Left forelimb (tissue), 1 donor: Measurements from ENCODE around the gene GINS2.

ENCODE experiments used
- DNase-seq: peaks from one replicate; pipeline ENCODE4 v3.0.0-alpha.2; 2018; ENCODE audit warnings: low spot score

GINS2 gene

DNA sequence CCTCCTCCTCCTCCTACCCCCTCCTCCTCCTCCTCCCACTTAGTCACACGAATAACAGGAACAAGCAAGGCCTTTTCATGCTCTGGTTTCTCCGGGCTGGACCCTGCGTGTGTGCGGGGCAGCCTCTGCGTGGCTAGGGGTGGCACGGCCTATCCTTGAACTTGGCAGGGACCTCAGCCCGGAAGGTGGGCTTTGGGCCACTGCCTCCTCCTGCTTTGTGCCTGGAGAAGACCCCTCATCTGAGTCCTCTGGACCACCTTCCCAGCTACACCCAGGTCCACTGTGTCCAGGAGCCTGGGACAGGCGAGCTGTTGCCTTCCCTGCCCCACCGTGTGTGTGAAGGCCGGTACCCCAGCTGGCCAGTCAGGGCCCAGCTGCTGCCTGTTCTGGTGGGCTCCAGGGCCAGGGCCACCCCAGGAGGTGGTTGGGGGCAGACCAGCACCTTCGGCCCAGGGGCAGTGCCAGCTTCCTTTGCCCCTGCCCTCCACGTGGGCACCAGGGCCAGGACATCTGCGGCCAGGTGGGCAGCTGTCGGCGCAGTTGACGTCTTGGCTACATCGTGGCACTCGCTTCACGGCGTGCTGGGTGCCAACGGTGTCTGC lies 35.4 kb downstream of the GINS2 start:
- DNase-seq, result no peak

DNA sequence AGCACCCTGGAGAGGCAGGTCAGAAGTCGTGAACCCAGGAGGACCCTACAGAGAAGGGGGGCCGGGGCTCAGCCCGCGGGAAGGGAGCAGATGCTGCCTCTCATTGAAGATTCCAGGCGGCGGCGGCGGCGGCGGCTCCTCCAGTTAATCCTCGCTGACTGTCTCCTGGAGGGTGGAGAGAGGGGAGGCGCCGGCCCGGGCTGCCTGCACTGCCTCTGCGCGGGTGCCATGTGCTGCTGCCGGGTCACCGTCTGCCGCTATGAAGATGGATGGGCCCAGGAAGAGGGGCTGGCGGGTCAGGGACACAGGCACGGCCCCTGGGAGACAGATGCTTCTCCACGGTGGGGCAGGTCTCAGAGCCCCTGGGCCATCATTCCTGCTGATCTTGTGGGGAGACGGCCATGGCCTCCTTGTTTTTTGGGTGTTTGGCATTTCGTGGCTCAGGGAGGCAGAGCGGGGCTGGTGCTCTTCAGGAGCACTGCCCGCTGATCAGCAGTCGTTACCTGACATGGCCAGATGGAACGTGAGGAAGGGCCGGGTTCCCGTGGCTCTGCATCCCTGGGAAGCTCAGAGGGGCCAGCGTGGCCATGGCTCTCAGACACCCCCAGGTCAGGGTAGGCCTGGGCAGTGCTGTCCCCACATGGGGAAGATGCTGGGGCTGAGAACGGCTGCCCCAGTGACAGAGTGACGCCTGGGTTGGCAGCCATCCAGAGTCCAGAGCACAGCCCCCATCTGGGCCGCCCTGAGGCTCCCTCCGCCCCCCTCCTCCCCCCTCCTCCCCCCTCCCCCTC lies 36.1 kb downstream of the GINS2 start:
- peak; percentile 80 for DNase-seq

DNA sequence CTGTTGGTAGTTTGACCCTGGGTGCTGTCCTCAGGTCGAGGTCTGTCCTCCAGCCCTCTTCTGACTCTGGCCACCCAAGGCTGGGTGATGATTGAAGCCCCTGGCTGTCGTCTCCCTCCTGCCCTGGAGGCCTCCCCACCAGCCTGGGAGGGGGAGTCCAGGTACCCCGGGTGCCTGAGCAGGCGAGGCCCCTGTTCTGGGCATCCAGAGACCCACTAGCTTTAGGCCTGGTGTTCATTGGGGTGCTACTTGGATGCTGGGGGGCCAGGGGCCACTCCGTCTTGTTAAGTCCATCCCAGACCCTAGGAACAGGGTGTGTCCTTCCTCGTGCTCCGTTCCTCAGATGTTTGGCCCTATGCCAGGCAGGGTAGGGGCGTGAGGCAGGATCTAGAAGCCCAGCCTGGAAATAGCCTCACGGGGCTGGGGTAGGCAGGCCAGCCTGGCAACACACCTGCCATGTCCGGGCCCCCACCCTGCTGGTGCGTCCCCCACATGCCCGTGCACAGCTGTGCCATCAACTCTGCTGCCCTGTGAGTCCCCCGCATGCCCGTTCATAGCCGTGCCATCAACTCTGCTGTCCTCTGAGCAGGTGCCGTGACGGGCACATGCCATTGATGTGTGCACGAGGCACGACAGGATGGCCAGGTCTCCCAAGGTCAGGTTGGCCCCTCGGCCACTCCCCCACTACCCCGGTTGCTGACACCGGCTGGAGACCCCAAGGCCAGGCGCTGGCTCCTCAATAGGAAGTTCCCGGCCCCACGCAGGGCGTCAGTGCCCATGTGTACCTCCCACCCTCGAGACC lies 36.9 kb downstream of the GINS2 start:
- DNase-seq, result no peak

DNA sequence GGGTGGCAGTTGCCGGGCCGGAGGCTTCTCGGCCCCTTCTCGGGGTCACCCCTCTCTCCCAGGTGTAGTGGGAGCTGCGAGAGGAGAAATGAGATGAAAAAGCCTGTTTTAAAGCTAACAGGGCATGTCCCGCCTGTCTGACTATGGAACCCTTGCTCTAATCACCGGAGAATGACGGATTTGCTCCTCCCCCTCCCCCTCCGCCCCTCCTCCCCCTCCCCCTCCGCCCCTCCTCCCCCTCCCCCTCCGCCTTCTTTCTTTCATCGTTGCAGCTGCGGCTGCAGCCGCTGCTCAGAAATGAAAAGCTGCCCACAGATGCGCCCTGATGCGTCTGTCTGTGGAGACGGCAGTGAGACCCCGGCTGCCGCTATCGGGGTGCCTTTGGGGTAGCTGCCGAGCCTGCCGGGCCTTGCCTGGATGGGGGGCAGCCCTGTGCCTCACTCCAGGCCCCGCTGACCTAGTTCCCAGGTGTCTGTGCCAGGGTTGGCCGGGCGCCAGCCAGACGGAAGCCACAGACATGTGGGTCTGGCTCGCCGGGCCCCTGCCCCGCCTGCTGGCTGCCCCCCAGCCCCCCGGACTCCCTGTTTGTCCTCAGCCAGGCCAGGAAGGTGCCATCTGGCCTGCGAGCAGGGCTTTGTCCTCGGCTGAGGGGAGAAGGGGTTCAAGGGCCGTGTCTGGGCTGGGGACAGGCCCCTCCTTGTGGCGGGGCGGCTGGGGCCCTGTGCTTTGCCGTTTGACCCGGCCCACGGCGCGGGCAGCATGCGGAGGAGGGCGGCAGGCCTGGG lies 37.7 kb downstream of the GINS2 start:
- no peak for DNase-seq

DNA sequence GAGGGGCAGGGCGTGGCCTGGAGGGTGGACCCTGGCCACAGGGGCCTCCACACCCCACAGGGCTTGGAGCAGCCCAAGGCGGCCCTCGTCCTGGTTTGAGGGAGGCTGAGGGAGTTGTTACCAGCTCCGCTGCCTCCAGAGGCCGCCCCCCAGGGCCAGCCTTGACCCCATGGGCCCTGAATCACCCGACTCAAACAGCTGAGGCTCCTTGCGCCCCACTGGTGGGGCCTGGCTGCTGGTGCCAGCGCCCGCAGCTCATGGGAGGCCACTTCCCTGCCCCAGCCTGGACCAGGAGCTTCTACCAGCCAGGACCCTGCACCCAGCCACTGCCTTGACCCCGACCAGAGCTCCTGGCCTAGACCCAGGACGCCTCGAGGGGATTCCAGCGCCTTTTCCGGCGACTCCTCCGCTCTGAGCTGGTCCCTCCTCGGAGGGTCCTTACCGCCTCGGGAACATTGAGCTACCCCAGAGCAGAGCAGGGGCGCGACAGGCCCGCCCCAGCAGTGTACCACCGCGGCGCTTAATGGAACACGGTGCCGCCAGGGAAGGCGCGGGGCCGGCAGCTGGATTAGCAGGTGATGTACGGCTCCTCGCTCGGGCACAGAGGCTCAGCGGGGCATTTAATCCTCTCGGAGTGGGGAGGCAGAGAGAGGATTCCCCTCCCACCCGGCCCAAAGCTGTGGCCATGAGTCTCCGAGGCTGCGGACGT lies 38.5 kb downstream of the GINS2 start:
- DNase-seq, result no peak

DNA sequence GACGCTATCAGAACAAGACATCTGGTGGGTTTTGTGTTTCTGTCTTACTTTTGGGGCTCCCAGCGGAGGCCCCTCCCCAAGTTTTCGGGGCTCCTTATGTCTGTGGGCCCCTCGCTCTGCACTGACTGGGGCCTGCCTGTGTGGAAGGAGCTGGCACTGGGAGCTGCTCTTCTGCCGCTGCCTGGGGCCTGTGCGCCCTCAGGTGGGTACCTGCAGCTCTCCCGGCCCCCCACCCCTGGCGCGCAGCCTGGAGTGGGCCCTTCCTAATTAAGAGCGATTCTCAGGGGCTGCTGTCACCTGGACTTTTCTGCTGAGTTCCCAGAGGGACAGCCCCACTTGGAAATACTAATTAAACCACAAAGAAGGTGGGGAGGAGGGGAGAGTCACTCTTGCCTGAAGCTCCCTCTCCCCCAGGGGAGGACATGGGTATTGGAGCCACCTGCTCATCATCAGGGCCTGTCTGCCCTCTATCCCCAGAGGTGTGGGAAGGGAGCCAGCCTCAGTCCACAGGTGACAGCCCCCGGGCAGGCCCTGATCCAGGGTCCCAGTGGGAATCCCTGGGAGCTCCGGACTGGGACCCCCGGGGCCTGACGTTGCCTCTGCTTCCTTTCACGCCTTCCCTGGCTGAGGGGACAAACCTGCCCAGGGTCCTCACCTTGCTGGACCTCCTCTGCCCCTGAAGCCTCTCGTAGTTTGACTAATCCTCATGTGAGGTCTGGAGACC lies 39.2 kb downstream of the GINS2 start:
- DNase-seq, result no peak

DNA sequence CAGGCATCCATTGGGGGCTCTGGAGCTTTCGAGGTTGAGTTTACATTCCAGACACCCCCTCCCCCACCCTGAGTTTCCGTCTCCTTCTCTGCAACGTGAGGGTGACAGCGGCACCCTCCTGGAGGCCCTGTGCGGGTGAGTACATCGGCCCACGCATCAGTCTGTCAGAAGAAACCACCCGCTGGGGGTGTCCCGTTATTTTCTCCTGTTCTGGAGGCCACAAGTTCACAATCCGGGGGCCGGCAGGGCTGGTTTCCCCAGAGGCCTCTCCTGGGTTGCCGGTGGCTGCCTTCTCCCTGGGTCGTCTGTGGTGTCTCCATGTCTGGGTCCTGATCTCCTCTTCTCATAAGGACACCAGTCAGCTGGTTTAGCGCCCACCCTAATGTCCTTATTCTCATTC lies 39.9 kb downstream of the GINS2 start:
- no peak for DNase-seq

DNA sequence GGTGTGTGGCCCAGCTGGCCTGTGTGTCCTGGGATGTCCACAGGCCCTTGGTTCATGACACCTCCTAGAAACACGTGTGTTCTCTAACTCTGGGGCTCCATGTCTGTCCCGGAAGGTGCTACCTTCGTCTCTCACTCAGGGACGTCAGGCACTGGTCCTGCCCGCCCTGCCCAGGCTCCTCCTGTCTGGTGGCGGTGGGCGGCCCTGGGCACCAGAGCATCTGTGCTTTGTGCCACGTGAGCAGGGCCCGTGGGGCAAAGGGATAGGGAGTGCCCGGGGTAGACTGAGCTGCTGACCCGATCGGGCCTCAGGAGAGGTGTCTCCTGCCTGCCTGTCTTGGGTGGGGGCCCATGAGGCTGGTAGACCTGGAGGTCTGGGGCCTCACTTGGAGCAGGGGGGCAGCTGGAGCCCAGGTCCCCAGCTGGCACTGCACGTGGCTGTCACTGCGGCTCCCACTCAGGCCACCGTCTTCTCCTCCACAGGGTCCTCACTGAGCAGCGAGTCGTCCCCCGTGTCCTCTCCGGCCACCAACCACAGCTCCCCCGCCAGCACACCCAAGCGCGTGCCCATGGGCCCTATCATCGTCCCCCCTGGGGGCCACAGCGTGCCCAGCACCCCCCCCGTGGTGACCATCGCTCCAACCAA lies 40.6 kb downstream of the GINS2 start:
- no peak for DNase-seq

DNA sequence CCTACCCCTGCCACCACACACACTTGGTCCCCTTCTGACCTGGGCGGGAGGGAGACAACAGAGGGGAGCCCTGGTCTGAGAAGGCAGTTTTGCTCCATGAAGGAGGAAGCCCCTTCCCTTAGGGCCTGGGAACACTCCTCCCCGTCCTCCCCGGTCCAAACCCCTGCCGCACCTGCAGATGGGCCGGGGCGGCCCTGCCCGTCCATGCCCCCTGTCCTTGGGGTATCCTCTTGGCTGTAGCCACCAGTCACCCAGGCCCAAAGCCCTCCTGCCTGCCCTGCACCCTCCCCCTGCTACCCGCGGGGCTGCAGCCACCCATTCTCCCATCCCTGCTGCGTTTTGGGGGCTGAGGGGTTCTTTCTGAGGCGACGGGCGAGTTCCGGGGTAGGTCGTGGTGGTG lies 41.8 kb downstream of the GINS2 start:
- DNase-seq, result no peak

DNA sequence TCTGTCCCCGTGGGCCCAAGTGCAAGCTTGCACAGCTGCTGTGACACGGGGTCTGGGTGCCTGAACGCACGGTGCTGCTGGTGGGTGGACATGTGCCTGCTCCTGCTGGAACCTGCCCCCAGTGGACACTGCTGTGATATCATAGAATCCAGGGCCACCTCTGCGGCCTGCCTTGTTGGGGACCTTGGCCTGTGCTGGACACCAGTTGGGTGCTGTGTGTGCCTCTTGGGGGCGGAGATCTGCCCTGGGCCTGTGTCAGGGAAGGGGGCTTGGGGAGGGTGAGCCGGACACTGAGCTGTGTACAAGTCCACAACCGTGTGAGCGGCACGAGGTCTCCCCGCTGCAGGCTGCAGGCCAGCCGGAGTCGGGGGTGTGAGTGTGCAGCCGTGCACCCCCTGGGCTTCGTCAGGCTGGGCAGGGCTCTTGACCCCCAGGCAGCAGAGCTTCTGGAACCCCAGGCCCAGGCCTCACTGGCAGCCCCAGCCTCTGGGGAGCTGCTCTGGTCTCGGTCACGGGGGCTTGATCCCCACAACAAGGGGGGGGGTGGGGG lies 42.3 kb downstream of the GINS2 start:
- DNase-seq, result no peak

DNA sequence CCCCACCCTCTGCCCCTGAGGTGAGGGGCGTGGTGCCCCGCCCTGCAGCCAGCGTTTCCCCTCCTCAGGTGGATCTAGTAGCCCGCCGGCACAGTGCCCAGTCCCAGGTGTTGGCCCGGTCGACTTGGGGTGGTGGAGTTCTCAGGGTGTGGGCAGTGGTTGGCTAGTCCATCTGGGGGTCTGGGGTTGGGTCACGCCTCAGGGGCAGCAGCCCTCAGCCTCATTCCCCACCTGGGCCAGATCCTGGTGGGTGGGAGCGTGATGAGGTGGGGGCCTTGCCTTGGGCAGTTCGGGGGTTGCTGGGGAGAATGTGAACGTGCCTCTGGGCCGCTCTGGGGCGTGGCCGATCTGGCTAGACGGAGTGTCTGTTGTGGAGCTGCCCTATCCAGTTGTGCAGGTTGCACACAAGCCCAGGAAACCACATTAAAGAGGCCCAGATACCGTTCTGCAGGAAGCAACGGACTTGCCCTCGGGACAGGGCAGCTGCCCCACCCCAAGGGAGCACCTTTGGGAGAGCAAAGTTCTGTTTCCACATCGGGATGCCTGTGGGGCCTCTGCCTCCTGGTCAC lies 43.6 kb downstream of the GINS2 start:
- DNase-seq, result no peak

DNA sequence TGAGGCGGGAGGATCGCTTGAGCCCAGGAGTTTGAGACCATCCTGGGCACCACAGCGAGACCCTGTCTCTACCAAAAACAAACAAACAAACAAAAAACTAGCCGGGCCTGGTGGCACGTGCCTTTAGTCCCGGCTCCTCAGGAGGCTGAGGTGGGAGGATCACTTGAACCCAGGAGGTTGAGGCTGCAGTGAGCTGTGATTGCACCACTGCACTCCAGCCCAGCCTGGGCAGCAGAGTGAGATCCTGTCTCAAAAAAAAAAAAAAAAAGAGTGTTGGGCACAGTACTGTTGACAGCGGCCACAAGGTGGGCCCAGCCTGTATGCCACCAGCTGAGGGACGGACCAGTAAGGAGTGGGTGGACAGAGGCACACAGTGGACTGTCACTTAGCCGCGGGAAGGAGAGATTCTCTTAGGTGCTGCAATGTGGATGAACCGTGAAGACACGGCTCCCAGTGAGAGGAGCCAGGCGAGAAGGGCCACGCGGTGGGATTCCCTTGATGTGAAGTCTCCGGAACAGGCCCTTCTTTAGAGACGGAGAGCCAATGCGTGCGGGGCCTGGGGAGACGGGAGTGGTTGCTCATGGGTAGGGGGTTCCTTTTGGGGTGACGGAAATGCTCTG lies 44.6 kb downstream of the GINS2 start:
- DNase-seq, result no peak

DNA sequence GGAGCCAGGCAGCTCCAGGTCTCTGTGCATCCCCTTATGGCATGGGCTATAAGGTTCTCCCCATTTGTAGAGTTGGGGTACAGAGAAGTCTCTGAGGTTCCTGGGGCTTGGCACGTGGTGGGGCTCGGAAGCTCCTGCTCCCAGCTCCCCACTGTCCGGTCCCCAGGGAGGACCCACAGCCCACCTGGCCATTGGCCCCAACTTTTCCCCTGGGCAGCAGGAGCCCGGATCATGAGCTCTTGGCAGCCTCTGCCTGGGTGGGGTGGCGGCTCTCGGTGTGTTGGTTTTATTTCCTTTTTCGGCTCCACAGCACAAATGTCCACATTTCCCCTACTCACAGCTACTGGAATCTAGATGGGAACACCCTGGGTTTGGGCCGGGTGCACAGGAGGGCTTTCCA lies 45.1 kb downstream of the GINS2 start:
- no peak for DNase-seq

DNA sequence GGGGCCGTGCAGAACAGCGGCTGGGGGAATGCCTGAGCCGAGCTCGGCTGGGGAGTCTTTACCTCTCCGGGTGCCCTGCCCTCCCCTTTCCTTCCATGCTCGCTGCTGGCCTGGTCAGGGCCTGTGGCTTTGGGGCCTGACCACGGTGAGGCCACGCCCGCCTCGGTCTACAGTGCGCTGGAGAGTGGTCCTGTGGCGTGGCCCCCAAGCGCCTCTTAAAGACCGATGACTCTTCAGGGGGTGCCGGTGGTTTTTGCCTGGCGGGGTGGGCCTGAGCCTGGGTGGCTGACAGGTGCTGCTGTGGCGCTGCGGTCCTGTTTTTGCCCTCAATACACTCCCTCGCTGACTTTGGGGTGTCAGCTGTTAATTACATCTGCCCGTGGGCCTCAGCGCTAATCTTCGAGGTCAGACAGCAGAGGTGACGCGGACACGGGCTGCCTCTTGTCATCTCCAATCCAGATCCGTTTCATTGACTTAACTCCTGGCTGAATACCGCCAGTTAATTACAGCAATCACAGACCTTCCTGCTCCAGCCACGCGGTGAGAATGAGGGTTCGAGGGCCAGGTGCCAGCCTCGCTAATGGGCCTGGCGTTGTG lies 45.9 kb downstream of the GINS2 start:
- DNase-seq, result no peak

DNA sequence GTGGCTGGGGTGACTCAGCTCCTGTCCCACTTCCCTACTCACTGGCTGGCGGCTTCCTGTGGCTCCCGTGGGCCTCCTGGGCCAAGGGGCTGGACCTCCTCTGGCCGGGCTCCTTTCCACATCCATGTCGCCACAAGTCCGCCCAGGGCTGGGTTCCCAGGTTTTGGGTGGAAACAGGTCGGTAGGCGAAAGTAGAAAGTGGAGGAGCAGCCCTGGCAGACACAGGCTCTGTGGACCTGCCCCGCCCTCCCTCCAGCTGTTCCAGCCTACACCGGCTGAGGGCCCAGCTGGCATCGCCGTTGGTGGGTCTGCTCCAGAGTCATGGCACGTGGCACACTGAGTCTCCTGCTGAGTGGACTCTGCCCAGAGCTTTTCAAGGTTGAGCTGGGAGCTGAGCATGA lies 47.0 kb downstream of the GINS2 start:
- DNase-seq, result no peak

DNA sequence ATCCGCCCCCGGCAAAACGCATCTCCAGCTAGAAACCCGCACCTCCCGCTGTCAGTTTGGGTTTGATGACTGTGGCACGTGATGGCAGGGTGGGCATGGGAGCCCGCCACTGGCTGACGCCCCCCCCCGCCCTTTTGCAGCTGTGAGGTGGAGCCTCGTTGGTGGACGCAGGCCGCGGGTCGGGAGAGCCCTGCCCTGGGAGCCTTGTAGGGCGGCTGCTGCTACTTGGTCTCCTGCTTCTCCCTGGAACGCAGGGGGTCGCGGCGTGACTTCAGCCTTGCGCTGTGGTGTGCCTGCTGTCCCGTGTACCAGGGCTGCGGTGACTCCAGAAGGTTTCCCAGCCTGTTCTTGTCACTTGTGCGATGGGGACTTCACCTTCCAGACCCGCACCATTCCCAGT lies 47.4 kb downstream of the GINS2 start:
- no peak for DNase-seq

DNA sequence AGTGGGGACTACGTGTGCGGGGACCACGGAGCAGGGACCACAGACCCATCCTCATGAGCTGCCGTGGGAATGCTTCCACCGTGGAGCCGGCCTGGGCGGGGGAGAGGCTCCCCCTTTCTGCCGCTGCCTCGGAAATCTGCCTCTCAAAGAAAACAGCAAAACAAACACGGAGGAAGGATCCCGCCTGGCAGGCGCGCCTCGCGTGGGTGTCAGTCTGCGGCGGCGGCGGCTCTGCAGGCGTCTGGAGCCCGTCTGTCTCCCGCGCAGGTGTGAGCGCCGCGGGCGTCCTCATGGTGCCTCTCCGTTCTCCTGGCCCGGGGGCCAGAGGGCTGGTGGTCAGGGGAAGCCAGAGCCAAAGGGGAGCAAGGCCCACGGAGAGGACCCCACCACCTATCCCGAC lies 48.2 kb downstream of the GINS2 start:
- no peak for DNase-seq

DNA sequence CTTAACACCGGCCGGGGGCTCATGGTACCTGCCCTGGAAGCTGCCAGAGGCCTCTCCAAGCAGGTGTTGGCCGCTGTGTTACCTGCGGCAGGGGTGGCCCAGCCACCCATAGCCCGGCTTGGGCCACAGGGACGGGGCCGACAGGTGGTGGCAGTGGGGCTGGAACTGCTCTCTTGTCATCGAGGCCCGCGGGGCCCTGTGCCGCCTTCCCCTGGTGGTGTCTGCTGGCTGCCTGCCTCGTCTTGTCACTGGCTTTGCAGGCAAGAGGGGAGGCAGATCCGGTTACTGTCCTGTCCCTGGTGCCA lies 48.5 kb downstream of the GINS2 start:
- DNase-seq, result no peak
